PFSK-1 (cell line): Measurements from ENCODE around the gene ZNF556.

Experiments used
- POLR2AphosphoS5 ChIP-seq: IDR thresholded peaks from 2 replicates; pipeline ENCODE4 v1.6.1; 2012; ENCODE audit warnings: low read depth, mild to moderate bottlenecking, control low read depth, low read length, moderate library complexity
- TF ChIP-seq, protein P1 (sequence below), 2 experiments: IDR thresholded peaks; 2 replicates each; pipeline versions ENCODE4 v1.6.1 to v1.8.0; 2011 to 2012; ENCODE audit warnings: low read depth in 2 of 2, low read length in 2 of 2, control low read depth in 1 of 2, inconsistent platforms in 1 of 2, mild to moderate bottlenecking in 1 of 2, moderate library complexity in 1 of 2; ENCODE audit not compliant: insufficient read depth in 1 of 2

DNA sequence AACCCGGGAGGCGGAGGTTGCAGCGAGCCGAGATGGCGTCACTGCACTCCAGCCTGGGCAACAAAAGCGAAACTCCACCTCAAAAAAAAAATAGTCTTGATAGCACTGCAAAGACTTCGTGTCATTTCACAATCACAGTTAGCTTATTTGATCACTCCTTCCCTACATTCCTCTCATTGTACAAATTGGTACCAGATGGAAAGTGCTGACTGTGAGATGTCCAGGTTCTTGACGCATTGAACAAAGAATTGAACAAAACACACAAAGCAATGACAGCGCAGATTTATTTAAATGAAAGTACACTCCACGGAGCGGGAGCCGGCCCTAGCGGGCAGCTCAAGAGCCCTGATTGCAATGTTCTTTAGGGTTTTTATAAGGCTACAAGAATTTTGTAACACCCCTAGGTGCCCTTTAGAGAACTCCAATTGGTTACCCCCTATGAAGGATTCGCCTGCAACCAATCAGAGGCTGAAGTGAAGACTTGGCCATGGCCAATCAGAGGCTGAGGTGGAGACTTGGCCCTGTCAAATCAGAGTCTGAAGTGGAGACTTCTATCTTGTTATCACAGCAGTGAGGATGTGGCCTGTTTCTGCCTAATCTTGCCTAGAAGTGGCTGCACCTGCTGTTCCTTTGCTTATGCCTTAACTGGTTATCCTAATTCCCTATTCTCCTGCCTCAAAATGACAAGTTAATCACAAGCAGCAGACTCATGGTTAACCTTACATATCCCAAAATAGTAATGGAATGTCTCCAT lies 16.7 kb downstream of the ZNF556 start:
- TF ChIP-seq, protein P1, sequence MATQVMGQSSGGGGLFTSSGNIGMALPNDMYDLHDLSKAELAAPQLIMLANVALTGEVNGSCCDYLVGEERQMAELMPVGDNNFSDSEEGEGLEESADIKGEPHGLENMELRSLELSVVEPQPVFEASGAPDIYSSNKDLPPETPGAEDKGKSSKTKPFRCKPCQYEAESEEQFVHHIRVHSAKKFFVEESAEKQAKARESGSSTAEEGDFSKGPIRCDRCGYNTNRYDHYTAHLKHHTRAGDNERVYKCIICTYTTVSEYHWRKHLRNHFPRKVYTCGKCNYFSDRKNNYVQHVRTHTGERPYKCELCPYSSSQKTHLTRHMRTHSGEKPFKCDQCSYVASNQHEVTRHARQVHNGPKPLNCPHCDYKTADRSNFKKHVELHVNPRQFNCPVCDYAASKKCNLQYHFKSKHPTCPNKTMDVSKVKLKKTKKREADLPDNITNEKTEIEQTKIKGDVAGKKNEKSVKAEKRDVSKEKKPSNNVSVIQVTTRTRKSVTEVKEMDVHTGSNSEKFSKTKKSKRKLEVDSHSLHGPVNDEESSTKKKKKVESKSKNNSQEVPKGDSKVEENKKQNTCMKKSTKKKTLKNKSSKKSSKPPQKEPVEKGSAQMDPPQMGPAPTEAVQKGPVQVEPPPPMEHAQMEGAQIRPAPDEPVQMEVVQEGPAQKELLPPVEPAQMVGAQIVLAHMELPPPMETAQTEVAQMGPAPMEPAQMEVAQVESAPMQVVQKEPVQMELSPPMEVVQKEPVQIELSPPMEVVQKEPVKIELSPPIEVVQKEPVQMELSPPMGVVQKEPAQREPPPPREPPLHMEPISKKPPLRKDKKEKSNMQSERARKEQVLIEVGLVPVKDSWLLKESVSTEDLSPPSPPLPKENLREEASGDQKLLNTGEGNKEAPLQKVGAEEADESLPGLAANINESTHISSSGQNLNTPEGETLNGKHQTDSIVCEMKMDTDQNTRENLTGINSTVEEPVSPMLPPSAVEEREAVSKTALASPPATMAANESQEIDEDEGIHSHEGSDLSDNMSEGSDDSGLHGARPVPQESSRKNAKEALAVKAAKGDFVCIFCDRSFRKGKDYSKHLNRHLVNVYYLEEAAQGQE (IDR thresholded peaks at IDR 0.05; ENCODE audit: insufficient read depth in 1 of 2, low read depth in 2 of 2, low read length in 2 of 2): no peak
- no peak for TF ChIP-seq POLR2AphosphoS5
